NCI-H69 (cell line): ENCODE measurements around the gene SLC38A11.

Experiments used
- DNase-seq: peaks from one replicate; lab custom pipeline; 2025; lab: John Stamatoyannopoulos, UW

Gene SLC38A11

GRCh38 chr2:164915566-164915965 lies 39.8 kb downstream of the SLC38A11 start:
- no peak for DNase-seq

- DNase-seq = no peak
Measured at GRCh38 chr2:164913640-164914350, 41.5 kb downstream of the SLC38A11 start.

- no peak for DNase-seq
Measured at GRCh38 chr2:164913011-164913410, 42.3 kb downstream of the SLC38A11 start.

- DNase-seq = no peak
Measured at GRCh38 chr2:164911832-164912231, 43.5 kb downstream of the SLC38A11 start.

- DNase-seq = no peak
Measured at GRCh38 chr2:164910101-164910899, 45.0 kb downstream of the SLC38A11 start.

- DNase-seq = no peak
Measured at GRCh38 chr2:164906947-164907346, 48.4 kb downstream of the SLC38A11 start.

- no peak for DNase-seq
Measured at GRCh38 chr2:164905307-164905706, 50.0 kb downstream of the SLC38A11 start.

- no peak for DNase-seq
Measured at GRCh38 chr2:164903951-164904350, 51.4 kb downstream of the SLC38A11 start.

GRCh38 chr2:164903204-164903603 lies 52.1 kb downstream of the SLC38A11 start:
- no peak for DNase-seq

GRCh38 chr2:164899121-164899520 lies 56.2 kb downstream of the SLC38A11 start:
- no peak for DNase-seq

GRCh38 chr2:164898475-164898874 lies 56.9 kb downstream of the SLC38A11 start:
- DNase-seq = no peak

GRCh38 chr2:164897469-164898260 lies 57.7 kb downstream of the SLC38A11 start:
- no peak for DNase-seq

- no peak for DNase-seq
Measured at GRCh38 chr2:164896634-164897355, 58.5 kb downstream of the SLC38A11 start.

GRCh38 chr2:164896226-164896625 lies 59.1 kb downstream of the SLC38A11 start:
- DNase-seq = no peak

GRCh38 chr2:164891460-164891859 lies 63.9 kb downstream of the SLC38A11 start:
- no peak for DNase-seq

GRCh38 chr2:164890544-164890943 lies 64.8 kb downstream of the SLC38A11 start:
- no peak for DNase-seq

GRCh38 chr2:164888592-164888991 lies 66.7 kb downstream of the SLC38A11 start:
- DNase-seq = no peak

- no peak for DNase-seq
Measured at GRCh38 chr2:164887434-164888144, 67.7 kb downstream of the SLC38A11 start.

- DNase-seq = no peak
Measured at GRCh38 chr2:164882276-164882675, 73.0 kb downstream of the SLC38A11 start.

- DNase-seq = no peak
Measured at GRCh38 chr2:164881524-164881923, 73.8 kb downstream of the SLC38A11 start.

- DNase-seq = no peak
Measured at GRCh38 chr2:164879901-164880535, 75.3 kb downstream of the SLC38A11 start.
